ENCODE data around the gene PLTP.
"Not testable (repeated sequence)": the region's sequence is repeated elsewhere in the genome, so short reads cannot be mapped to it uniquely, and the experiment has no call there.

PLTP gene

GRCh38 chr20:45944151-45944964 lies 32.4 kb upstream of the PLTP start:
- no peak for DNase-seq

- no peak for DNase-seq
These were observed 31.7 kb upstream of the PLTP start for GRCh38 chr20:45943613-45944012.

- DNase-seq, result no peak
These were observed 28.5 kb upstream of the PLTP start for GRCh38 chr20:45940469-45940868.

GRCh38 chr20:45940053-45940452 lies 28.1 kb upstream of the PLTP start:
- no peak for DNase-seq

- no peak for DNase-seq
These were observed 26.9 kb upstream of the PLTP start for GRCh38 chr20:45938727-45939438.

- no peak for DNase-seq
These were observed 25.8 kb upstream of the PLTP start for GRCh38 chr20:45937765-45938164.

- no peak for DNase-seq
These were observed 23.6 kb upstream of the PLTP start for GRCh38 chr20:45935416-45936046.

GRCh38 chr20:45934586-45935415 lies 22.8 kb upstream of the PLTP start, which contains the start of gene PCIF1:
TSS of gene PCIF1 (plus strand) at chr20:45934683. CDS start at chr20:45939000, 4,317 bp downstream.
- DNase-seq, result peak; percentile 96

- DNase-seq, result no peak
These were observed 22.2 kb upstream of the PLTP start for GRCh38 chr20:45934046-45934585.

- peak; percentile 57 for DNase-seq
These were observed 21.5 kb upstream of the PLTP start for GRCh38 chr20:45933266-45934045.

- not testable (repeated sequence) for DNase-seq
These were observed 19.7 kb upstream of the PLTP start for GRCh38 chr20:45931680-45932079.

- no peak for DNase-seq
These were observed 15.3 kb upstream of the PLTP start for GRCh38 chr20:45927071-45927878.

GRCh38 chr20:45926731-45927070 lies 14.7 kb upstream of the PLTP start:
- DNase-seq, result no peak

GRCh38 chr20:45925821-45926506 lies 14.0 kb upstream of the PLTP start:
- DNase-seq, result no peak

GRCh38 chr20:45924391-45925261 lies 12.7 kb upstream of the PLTP start:
- DNase-seq, result no peak

GRCh38 chr20:45921337-45922189 lies 9.6 kb upstream of the PLTP start:
- DNase-seq, result no peak

GRCh38 chr20:45920462-45921336 lies 8.7 kb upstream of the PLTP start:
- no peak for DNase-seq
